GM04503 (cell line): Measurements from ENCODE around the gene MAPK8IP1.

ENCODE experiments used
- DNase-seq: peaks from one replicate; pipeline ENCODE4 v3.0.0-alpha.2; 2012; ENCODE audit warnings: low read depth

MAPK8IP1 gene

GRCh38 chr11:45909594-45910475 lies 24.4 kb downstream of the MAPK8IP1 start:
- DNase-seq: no peak

- DNase-seq: no peak
Observed at GRCh38 chr11:45910623-45911022, 25.2 kb downstream of the MAPK8IP1 start.

DNA sequence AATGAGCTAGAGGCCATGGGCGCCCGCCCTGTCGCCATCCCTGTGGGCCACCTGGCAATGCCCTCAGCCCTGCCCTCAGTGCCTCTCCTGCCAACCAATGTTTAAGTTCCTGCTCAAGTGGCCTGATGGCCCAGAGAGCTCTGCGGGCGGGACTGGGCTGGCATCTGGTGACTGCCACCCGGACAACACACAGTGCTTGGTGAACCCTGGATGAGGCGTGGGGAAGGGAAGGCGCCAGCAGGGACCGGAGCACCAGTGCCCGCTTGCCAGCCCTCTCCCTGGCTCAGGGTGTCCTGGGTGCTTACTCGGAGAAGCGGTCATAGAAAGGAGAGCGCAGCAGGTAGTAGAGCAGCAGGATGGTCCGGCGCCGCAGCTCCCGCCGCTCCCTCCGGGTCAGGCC lies 28.1 kb downstream of the MAPK8IP1 start:
- DNase-seq: no peak

GRCh38 chr11:45913942-45914635 lies 28.6 kb downstream of the MAPK8IP1 start:
- no peak for DNase-seq

DNA sequence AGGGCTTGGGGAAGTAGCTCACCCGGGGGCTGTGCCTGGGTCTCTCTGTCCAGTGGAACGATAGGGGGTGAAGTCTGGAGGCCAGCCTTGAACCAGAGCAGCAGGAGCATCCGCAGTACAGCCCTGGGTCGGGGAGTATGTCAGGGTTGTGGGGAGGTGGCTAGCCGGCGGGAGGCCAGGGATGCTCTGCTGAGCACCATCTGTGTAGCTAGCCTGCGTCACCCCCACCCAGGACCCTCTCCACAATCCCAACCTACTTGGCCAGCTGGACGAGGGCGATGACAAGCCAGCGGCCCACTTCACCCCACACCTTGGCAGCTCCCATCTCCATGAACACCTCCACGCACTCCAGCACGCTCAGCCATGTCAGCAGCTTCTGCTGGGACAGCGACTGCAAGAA lies 30.0 kb downstream of the MAPK8IP1 start:
- DNase-seq: no peak

GRCh38 chr11:45917286-45917622 lies 31.8 kb downstream of the MAPK8IP1 start:
- DNase-seq: no peak

DNA sequence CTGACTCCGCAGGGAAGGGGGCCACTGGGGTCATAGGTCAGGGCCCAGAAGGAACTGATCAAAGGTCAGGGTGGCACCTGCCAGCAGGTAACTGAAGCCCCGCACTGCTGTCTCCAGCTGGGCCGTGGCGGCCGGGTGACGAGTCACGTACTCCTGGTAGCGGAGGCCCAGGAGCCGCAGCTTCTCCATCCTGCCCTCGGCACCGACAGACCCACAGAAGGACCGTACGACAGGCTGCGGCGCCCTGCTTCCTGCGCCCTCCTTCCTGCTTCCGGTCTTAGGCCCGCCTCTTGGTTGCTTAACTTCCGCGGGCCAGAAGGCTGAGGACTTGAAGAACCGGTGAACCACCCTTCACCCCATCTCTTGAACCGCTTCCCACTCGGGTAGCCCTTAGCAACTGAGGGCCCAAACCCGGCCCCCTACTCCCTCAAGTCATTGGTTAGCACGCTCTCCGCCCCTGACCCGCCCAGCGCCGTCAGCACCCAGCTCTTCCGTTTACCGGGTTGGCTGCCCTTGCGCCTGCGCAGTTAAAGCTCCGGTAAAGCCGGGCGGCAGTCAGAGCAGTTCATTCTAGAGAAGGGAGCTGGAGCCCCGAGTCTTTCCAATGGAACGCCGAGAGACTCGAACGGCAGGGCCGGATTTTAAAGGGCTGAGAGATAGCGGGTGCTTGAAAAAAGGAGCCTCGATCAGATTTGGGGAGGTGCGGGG lies 32.3 kb downstream of the MAPK8IP1 start, which contains the start of gene PEX16:
Gene PEX16 (minus strand): TSS at position 255 of the 708 bp plus-strand sequence. CDS start 66 bp downstream, at position 189.
- peak; percentile 99 for DNase-seq

DNA sequence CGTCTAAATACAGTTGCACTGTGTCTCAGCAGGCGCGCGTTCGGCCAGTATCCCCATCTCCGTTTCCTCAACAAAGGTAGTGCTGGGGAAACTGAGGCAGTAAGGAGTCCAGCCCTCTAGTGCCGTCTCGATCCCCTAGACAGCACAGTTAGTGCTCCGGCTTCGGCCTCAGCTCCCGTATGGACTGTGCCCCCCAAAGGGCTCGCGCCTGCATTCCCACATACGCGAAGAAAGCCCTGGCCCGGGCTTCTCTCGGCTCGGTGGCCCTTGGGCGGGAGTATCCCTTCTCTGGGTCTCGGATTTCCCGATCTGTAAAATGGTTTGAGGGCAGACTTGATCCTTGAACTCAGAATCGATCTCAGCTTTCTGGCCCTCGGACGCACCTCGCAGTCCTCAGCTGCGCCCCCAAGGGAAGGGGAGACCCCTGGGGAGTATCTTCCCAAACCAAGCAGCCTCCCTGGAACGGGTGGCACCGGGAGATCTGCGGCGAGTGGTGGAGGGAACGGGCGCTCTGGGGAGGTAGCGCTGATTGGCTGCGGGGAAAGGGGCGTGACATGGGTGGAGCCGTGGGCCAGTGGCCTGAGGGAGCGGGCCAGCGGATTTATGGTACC lies 33.0 kb downstream of the MAPK8IP1 start:
- peak; percentile 21 for DNase-seq

DNA sequence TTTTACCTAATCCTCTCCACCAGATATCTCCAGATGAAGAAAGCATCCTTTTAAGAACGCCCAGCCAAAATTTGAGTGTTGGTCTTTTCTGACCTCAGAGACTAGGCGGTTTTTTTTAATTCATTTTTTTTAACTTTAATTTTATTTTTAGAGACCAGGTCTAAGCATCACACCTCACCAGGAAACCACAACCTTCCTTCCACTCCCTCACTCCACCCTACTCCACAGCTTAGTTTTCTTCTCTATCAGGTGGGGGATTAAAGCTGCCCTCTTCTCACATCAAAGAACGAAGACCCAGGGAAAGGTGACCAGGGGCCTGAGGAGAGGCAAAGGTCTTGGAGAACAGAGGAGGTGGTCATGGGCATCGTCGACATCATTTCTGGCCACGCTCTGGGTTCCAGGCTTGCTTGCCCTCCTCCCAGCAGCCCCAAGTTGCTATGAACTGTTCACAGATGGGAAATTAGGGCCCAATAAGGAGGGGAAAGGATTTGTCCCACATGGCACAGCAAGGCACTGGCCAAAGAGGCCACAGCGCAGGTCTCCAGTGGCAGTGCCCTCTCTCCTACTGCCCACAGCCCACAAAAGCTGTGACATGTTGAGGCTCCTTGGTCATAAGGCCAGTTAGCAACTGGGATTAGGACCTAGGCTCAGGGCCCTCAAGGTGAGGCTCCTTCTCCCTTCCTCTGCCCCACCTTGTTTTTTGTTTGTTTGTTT lies 33.7 kb downstream of the MAPK8IP1 start:
- DNase-seq: no peak

- DNase-seq: no peak
Observed at GRCh38 chr11:45919806-45920530, 34.5 kb downstream of the MAPK8IP1 start.

- DNase-seq: no peak
Observed at GRCh38 chr11:45920531-45921477, 35.4 kb downstream of the MAPK8IP1 start.

- DNase-seq: no peak
Observed at GRCh38 chr11:45921561-45922424, 36.3 kb downstream of the MAPK8IP1 start.

GRCh38 chr11:45922425-45923082 lies 37.1 kb downstream of the MAPK8IP1 start, which contains the start of gene LARGE2:
Gene LARGE2 (plus strand): TSS chr11:45922656. CDS start chr11:45922883, 227 bp downstream.
- DNase-seq: no peak

GRCh38 chr11:45924036-45924915 lies 38.8 kb downstream of the MAPK8IP1 start:
- DNase-seq: no peak

DNA sequence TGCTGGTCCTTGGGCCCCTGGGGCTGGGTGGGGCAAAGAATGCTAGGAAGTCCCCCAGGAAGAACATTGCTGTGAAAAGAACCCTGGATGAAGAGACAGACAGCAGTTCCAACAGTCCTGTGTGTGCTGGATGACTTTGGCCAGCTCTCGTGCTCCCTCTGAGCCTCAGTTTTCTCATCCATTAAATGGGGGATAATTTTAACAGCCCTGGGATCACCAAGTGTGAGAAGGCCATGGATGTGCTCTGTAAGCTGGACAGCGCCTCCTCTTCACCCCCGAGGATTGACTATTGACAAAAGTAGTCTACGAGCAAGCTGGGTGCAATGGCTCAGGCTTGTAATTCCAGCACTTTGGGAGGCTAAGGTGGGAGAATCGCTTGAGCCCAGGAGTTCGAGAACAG lies 39.5 kb downstream of the MAPK8IP1 start:
- DNase-seq: no peak

DNA sequence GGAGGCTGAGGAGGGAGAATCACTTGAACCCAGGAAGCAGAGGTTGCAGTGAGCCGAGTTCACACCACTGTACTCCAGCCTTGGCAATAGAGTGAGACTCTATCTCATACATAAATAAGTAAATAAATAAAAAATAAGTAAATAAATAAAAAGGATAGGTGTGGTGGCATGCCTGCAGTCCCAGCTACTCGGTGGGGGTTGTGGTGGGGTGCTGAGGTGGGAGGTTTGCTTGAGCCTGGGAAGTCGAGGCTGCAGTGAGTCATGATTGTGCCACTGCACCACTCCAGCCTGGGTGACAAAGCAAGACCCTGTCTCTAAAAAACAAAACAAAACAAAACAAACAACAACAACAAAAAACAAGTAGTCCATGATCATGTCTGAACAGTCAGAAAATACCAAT lies 40.1 kb downstream of the MAPK8IP1 start:
- no peak for DNase-seq

GRCh38 chr11:45926001-45926401 lies 40.5 kb downstream of the MAPK8IP1 start:
- no peak for DNase-seq
